HAP-1 (cell line): ENCODE data around the gene RGS6.

ENCODE experiments used
- DNase-seq, 2 experiments: peaks; one replicate each; pipeline ENCODE4 v3.0.0-alpha.2; 2016 to 2020; ENCODE audit warnings: low spot score in 2 of 2
- H3K27me3 ChIP-seq: fragments of 250-450 bp; sonication (Bioruptor Pico); 2 replicates; pipeline ENCODE4 v1.5.1; 2020; ENCODE audit warnings: low read depth, mild to moderate bottlenecking, moderate library complexity
- H3K36me3 ChIP-seq: fragments of 250-450 bp; sonication (Bioruptor Pico); replicated peaks from 2 replicates; pipeline ENCODE4 v1.5.1; 2020; ENCODE audit warnings: mild to moderate bottlenecking
- H3K4me1 ChIP-seq: fragments of 250-450 bp; sonication (Bioruptor Pico); 2 replicates; pipeline ENCODE4 v1.5.1; 2020; ENCODE audit warnings: mild to moderate bottlenecking
- H3K4me3 ChIP-seq: fragments of 250-450 bp; sonication (Bioruptor Pico); 2 replicates; pipeline ENCODE4 v1.5.1; 2020; ENCODE audit warnings: mild to moderate bottlenecking, moderate library complexity
- H3K9me3 ChIP-seq: fragments of 250-450 bp; sonication (Bioruptor Pico); 2 replicates; pipeline ENCODE4 v1.5.1; 2020; ENCODE audit warnings: mild to moderate bottlenecking, moderate library complexity
- in situ Hi-C: fragments of 300-500 bp; cut with MboI; formaldehyde crosslinking; loops from 3 replicates; pipeline ENCODE4 v1.14.3; 2020; ENCODE audit warnings: low sequenced_read_pairs, inconsistent platforms, mixed read lengths

RGS6 gene

DNA sequence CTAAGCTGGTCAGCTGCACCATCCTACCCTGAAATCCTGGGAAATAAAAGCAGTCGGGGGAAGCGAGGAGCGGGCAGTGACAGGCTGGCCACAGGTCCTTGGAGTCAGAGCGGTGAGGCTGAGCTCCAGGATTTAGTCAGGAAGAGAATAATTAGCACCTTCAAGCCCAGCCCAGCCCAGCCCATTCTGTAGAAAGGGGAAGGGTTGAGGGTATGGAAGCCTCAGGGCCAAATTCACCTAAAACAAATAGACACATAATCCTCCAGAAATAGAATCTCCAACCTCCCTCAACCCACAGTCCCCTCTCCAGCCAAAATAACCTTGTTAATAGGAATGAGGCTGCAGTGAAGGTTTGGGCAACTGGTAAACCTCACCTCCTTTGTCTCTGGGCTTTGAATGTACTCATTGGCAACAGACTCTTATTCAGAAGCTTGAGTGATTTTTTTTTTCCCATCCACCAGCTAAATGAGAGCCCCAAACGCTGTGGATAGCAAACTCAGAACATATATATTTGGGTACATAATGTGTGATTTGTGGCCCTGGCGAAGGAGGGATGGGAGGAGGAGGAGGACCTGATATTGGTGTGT lies 627.5 kb downstream of the RGS6 start:
- Histone ChIP-seq H3K27me3 (no peaks in the 10 kb centered on the region; the same call in 1 of the 2 replicates), H3K36me3 (no peaks in the 10 kb centered on the region), H3K9me3 (no peaks in the 10 kb centered on the region), H3K4me1 (no peaks in the 10 kb centered on the region), H3K4me3 (no peak overlapping the region)
- no peak for DNase-seq
- in situ Hi-C loops: no loop called here

DNA sequence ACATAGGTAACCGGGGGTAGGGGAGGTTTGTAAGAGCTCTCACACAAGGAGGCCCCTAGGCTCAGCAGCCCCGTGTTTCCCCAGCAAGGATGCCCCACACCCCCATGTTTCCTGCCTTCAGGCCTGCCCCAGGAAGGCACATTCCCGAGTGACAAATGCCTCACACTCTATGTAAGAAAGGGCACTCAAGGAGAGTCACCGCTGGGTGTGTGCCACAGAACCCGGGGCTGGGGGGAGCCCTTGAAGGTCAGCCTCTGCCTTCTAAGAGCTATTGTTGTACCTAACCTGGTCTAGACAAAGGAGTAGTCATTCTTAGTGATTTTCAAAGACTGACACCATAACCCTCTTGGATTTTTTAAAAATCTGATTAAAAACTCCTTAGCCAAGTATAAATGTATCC lies 628.1 kb downstream of the RGS6 start:
- in situ Hi-C loops: no loop called here
- Histone ChIP-seq H3K4me3 (no peak overlapping the region), H3K36me3 (no peaks in the 10 kb centered on the region), H3K4me1 (no peaks in the 10 kb centered on the region), H3K9me3 (no peaks in the 10 kb centered on the region), H3K27me3 (no peaks in the 10 kb centered on the region; the same call in 1 of the 2 replicates)
- no peak for DNase-seq

DNA sequence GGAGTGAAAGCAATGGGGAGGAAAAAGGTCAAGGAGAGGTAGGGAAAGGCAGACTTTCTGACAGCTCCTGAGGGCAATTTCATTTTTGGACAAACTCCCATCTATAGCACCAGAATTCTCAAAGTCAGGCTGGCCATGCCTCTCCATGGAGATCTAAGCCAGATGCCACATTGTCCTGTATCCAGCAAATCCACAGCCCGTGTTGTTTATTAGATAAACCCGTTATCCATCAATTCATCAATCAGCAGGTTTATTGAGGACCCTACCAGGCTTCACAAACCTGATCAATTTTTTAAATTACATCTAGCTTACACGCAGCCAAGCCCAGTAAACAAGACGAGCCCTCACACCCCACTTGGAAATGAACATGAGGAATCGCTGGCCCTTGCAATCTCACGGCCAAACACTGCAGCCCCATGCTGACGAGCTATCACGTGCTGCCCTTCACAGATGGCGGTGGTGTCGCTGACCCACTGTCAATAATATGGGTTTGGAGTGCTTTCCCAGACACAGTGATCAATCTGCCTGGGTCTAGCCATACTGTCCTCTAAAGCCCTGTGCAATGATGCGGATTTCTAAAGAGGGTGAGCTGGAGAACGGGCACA lies 628.8 kb downstream of the RGS6 start:
- Histone ChIP-seq H3K4me1 (no peaks in the 10 kb centered on the region), H3K9me3 (no peaks in the 10 kb centered on the region), H3K4me3 (no peak overlapping the region), H3K36me3 (no peaks in the 10 kb centered on the region), H3K27me3 (no peaks in the 10 kb centered on the region)
- in situ Hi-C loops: no loop called here
- no peak for DNase-seq

DNA sequence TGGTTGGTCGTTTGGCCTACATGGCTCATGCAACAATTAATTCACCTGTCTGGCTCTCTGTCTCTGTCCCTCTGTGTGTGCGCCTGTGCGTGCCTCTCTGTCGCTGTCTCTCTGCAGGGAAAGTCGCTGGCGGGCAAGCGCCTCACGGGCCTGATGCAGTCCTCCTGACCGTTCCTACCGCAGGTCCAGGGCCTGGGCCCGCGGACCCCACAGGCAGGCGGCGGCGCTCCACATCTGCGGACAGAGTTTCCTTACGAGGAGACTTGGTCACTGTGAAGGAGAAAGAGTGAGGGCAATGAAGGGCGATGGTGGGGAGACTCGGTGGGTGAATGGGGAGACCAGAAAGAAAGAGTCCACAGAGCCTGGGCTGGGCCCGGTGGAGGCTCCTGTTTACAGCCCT lies 630.1 kb downstream of the RGS6 start:
- H3K36me3 ChIP-seq: no peaks in the 10 kb centered on the region
- no peaks in the 10 kb centered on the region for H3K9me3 ChIP-seq
- no peaks in the 10 kb centered on the region for H3K4me1 ChIP-seq
- H3K4me3 ChIP-seq: no peak overlapping the region
- H3K27me3 ChIP-seq: no peaks in the 10 kb centered on the region
- DNase-seq: no peak
- in situ Hi-C loops: no loop called here

DNA sequence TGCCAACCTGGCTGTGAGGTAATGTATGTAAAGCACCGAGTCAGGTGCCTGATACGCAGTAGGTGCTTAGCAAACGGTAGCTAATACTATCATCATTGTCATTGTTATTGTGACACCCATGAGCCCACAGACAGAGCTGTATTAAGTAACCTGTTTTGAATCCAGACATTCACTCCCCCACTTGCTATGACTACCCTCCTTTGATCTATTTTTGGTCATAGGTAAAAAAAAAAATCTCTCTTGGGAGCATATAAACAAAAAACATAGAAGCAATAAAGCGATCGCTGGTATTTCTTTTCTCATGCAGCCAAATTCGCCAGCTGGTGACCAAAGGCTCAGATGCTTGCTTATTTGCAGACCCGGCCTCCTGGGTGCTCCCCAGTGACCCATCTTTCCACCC lies 631.4 kb downstream of the RGS6 start:
- no peak for DNase-seq
- H3K4me3 ChIP-seq: no peak overlapping the region
- no peaks in the 10 kb centered on the region for H3K27me3 ChIP-seq
- no peaks in the 10 kb centered on the region for H3K4me1 ChIP-seq
- no peaks in the 10 kb centered on the region for H3K9me3 ChIP-seq
- H3K36me3 ChIP-seq: no peaks in the 10 kb centered on the region
- in situ Hi-C loops: no loop called here

DNA sequence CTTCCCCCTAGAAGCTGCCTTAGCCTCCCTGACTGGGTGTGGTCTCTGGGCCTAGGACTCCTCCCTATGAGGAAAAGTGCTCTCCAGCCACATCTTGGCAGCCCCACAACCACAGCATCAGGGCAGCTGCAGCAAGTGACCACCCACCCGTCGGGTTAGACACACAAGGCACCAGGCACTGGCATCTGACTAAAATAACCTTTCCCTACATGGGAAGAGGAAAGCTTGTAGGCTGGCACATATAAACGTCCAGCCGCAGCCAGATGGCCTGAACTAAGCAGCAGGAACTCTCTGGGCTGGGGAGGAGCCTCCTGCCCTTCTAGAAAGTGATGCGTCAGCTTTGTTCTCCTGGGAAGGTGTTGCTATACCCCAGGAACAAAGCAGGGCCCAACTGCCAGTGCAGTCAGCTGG lies 632.9 kb downstream of the RGS6 start:
- Histone ChIP-seq H3K4me3 (no peak overlapping the region), H3K27me3 (no peaks in the 10 kb centered on the region), H3K4me1 (no peaks in the 10 kb centered on the region), H3K9me3 (no peaks in the 10 kb centered on the region), H3K36me3 (no peaks in the 10 kb centered on the region)
- in situ Hi-C loops: no loop called here
- DNase-seq: no peak

DNA sequence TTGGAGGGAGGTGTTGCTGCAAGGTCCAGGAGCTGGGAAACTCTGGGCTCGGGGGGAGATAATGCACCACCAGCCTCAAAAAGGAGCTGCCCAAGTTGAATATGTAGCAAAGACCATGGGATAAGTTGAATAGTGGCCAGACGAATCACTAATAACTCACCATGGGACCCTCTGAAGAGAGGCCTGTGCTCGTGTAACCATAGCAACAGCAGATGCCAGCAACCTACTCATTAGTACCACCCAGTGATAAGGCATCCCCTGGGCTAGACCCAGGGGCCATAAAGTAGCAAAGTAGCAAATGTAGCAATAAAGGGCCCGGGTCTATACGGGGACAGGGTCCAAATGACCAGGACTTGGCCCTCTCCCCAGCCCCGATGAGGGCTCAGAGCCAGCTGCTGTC lies 633.7 kb downstream of the RGS6 start:
- no peak overlapping the region for H3K4me3 ChIP-seq
- 0 out of 2 replicates have a peak, but pooled peaks cover under 1% of the 10 kb centered on the region for H3K27me3 ChIP-seq
- no peaks in the 10 kb centered on the region for H3K36me3 ChIP-seq
- DNase-seq: no peak
- H3K4me1 ChIP-seq: no peaks in the 10 kb centered on the region
- no peaks in the 10 kb centered on the region for H3K9me3 ChIP-seq
- in situ Hi-C loops: no loop called here

DNA sequence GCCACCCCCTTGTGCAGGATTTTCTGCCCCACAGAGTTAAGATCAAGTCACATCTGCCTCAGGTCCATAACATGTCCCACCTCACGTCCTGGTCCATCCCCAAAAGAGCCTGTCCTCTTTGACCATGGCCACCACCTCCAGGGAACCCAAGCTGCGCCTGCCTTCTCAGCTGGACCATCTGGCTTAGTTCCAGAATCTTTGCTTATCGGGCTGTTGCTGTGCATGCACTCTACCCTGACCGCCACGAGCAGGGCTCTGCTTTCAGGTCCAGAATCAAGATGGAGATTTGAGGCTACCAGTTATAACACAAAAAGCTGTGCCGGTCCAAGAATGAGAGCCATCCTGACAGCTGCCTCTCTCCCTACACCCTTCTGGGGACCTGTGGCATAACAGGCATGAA lies 635.0 kb downstream of the RGS6 start:
- no peak for DNase-seq
- no peaks in the 10 kb centered on the region for H3K9me3 ChIP-seq
- no peak overlapping the region for H3K4me3 ChIP-seq
- H3K4me1 ChIP-seq: no peaks in the 10 kb centered on the region
- in situ Hi-C loops: no loop called here
- no peaks in the 10 kb centered on the region for H3K36me3 ChIP-seq
- H3K27me3 ChIP-seq: peaks cover 3% of the 10 kb centered on the region; the same call in 1 of the 2 replicates

DNA sequence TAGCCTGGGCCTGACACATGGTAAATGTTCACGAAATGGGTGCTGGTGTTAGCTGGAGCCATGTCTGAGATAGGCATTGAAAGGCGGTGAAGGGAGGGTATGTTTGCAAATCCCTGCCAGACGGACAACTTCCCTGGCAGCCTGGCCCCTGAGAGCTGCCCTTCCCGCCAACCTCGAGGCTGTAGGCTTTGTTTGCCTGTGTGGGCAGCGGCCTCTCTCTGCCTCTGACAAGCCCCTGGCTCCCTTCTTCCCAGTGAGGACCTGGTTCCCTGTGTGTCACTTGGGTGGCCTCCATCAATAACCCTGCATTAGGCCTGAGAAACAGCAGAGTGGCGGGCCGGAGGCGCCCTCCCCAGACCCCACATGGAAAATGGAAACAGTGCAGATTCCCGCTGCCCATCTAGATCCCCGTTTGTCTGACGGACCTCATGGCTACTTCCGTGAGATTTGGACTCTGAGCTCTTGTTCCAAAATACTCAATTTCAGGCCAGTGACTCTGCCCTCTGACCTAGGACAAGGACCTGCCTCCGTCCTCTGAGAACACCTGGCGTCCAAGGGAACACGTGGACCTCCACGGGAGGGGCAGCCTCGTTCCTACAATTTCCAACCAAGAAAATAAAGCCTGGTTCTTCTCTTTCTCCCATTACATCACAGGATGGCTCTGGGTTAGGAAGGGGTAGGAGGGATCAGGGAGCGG lies 636.2 kb downstream of the RGS6 start:
- Histone ChIP-seq H3K27me3 (peaks cover 3% of the 10 kb centered on the region; the same call in 1 of the 2 replicates), H3K9me3 (no peaks in the 10 kb centered on the region), H3K36me3 (no peaks in the 10 kb centered on the region), H3K4me3 (no peak overlapping the region), H3K4me1 (no peaks in the 10 kb centered on the region)
- in situ Hi-C loops: no loop called here
- DNase-seq: no peak

DNA sequence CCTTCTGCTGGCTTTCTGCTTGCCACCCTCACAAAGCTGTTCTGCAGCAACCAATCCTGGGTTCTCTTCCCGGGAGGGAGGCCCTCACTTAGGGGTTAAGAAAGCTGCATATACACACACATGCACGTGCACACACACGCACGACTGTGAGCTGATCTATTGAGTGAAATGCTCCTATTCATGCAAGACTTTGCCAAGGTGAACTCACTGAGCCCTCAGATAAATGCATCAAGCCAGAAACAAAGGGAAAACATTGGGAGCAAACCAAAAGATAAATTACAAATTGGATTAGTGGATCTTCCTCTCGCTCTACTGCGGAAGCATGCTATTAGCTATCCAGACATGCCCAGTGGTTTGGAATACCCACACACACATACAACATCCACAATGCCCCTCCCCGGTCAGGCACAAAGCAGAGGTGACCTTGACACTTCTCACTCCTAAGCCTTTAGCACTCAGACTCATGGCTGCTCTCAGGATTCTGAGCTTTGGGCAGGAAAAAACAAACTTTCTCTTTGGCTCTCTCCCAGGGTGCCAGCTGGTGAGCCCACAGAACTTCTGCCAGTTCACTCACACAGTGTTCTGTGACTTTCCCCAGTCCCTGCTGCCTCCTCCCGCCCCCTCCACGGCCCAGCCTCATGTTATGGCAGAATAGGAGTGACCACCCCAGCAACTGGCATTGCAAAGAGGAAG lies 641.6 kb downstream of the RGS6 start:
- Histone ChIP-seq H3K4me1 (no peaks in the 10 kb centered on the region), H3K9me3 (no peaks in the 10 kb centered on the region), H3K4me3 (no peak overlapping the region), H3K27me3 (peaks cover 12% of the 10 kb centered on the region), H3K36me3 (no peaks in the 10 kb centered on the region)
- in situ Hi-C loops: no loop called here
- no peak for DNase-seq

DNA sequence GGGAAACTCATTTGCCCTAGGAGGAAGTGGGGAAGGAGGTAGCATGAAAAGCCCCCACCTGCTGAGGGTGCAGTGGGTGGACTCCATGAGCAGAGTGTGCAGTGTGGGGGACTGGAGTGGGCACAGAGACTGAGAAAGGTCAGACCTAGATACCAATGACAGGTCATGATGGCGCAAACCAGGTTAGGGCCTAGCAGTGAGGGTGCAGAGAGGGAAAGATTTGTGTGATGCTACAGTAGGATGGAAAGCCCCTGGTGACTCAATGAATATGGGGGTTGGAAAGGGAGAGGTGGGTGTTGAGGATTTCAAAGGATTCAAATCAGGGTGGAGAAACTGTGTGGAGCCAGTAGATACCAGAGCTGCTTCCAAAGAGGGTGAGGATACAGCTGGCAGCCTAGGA lies 642.5 kb downstream of the RGS6 start:
- in situ Hi-C loops: no loop called here
- Histone ChIP-seq H3K9me3 (no peaks in the 10 kb centered on the region), H3K36me3 (no peaks in the 10 kb centered on the region), H3K4me3 (no peak overlapping the region), H3K4me1 (no peaks in the 10 kb centered on the region), H3K27me3 (peaks cover 12% of the 10 kb centered on the region)
- no peak for DNase-seq

DNA sequence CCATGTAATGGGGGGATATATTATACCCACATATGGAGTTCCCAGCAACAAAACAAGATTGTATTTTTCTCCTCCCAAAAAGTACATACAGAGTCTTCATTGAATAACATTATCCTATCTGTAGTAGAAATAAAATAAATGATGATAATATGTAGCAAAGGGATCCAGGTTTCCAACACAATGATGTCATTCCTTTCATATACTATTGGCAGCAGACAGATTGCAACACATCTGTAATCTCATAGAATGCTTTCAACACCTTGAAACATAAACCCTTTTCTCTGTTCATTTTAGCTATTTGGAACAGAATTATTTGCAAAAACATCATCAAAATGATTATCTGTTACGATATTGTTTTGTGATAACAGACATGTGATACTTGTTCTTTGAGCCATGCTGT lies 644.0 kb downstream of the RGS6 start:
- H3K9me3 ChIP-seq: no peaks in the 10 kb centered on the region
- H3K27me3 ChIP-seq: peaks cover 10% of the 10 kb centered on the region
- in situ Hi-C loops: no loop called here
- no peak for DNase-seq
- no peak overlapping the region for H3K4me3 ChIP-seq
- H3K36me3 ChIP-seq: no peaks in the 10 kb centered on the region
- H3K4me1 ChIP-seq: no peaks in the 10 kb centered on the region

DNA sequence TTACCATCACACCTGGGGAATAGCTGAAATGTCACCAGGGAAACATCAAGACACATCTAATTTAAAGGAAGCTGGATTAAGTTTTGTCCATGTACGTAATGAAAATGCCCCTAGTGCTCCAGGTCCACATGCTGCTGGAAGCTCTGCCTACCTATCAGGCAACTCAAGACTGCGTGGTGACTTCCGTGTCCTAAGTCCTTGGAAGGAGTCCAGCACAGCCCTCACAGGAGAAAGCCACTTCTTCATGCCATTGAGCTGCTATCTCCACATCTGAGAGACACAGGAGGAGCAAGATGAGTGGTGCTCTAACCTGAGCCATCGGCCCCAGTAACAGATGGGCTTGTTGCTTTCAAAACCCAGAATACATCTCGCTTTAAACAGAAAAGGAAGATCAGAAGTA lies 645.3 kb downstream of the RGS6 start:
- H3K9me3 ChIP-seq: no peaks in the 10 kb centered on the region
- H3K27me3 ChIP-seq: peaks cover 10% of the 10 kb centered on the region

DNA sequence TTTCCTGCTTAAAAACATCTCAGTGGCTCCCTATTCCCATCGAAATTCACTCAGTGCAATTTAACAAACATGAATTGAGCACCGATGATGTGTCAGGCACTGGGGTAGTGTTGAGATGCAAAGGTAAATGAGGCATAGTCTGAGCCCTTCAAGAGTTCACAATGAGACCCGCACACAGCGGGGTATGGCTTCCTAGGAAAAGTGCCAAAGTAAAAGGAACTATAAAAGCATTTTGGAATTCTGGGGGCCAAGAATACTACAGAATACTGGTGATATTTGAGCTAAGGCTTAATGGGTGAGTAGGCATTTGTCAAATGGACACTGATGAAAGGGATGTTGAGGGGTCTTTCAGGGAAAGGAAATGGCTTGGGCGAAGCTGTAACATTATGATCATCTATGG lies 646.3 kb downstream of the RGS6 start:
- no peak for DNase-seq
- H3K27me3 ChIP-seq: peaks cover 10% of the 10 kb centered on the region
- in situ Hi-C loops: no loop called here

More for the DNA sequence above, 645.3 kb downstream of the RGS6 start:
- no peak for DNase-seq
- no peak overlapping the region for H3K4me3 ChIP-seq
- H3K4me1 ChIP-seq: no peaks in the 10 kb centered on the region
- in situ Hi-C loops: no loop called here
- H3K36me3 ChIP-seq: no peaks in the 10 kb centered on the region

More for the DNA sequence above, 646.3 kb downstream of the RGS6 start:
- Histone ChIP-seq H3K4me1 (no peaks in the 10 kb centered on the region), H3K4me3 (no peak overlapping the region), H3K36me3 (no peaks in the 10 kb centered on the region), H3K9me3 (no peaks in the 10 kb centered on the region)
